Tibial nerve (tissue), 4 donors: Measurements from ENCODE around the gene GBX1.

Source experiments
- CTCF ChIP-seq, 5 experiments: fragments of 200-600 bp in 3 of 5; fragments of 450-650 bp in 2 of 5; sonication (generic) in 3 of 5; IDR thresholded peaks; one replicate each; pipeline ENCODE4 v1.5.1; 2016 to 2019; ENCODE audit warnings: antibody characterized with exemption in 5 of 5, mild to moderate bottlenecking in 3 of 5, moderate library complexity in 2 of 5
- EP300 ChIP-seq, 2 donors: sonication (generic); formaldehyde crosslinking; IDR thresholded peaks; one replicate each; pipeline ENCODE4 v1.6.1; 2017; ENCODE audit warnings: antibody characterized with exemption in 2 of 2, mild to moderate bottlenecking in 1 of 2
- POLR2A ChIP-seq, 2 donors: fragments of 450-650 bp; IDR thresholded peaks; one replicate each; pipeline ENCODE4 v1.6.1; 2017; ENCODE audit warnings: antibody characterized with exemption in 2 of 2, mild to moderate bottlenecking in 2 of 2, moderate library complexity in 2 of 2

- TF ChIP-seq CTCF (IDR thresholded peaks at IDR 0.05) (no peak), EP300 (IDR thresholded peaks at IDR 0.05) (no peak), POLR2A (IDR thresholded peaks at IDR 0.05) (no peak)
These were observed 39.4 kb upstream of the GBX1 start for GRCh38 chr7:151206914-151207313.
